H9 (cell line): Measurements from ENCODE around the gene CDH16. TPM values are rescaled to one million over a fixed set of nuclear protein-coding genes. Genes with fewer than 3 reads are reported as not detected.

Source experiments
- DNase-seq: peaks from one replicate; pipeline ENCODE4 v3.0.0-alpha.2; 2017
- H2AFZ ChIP-seq: one replicate; pipeline ENCODE4 v1.6.1; 2013; ENCODE audit warnings: mild to moderate bottlenecking, low read length, control low read depth, moderate library complexity
- H2AK5ac ChIP-seq: 2 replicates; pipeline ENCODE4 v1.6.1; 2013; ENCODE audit warnings: low read length, control low read depth, mixed read lengths; ENCODE audit not compliant: insufficient read length
- H2BK120ac ChIP-seq: one replicate; pipeline ENCODE4 v1.6.1; 2013; ENCODE audit warnings: low read depth, mild to moderate bottlenecking, low read length, control low read depth, inconsistent platforms; ENCODE audit not compliant: poor library complexity, severe bottlenecking
- H2BK12ac ChIP-seq: 2 replicates; pipeline ENCODE4 v1.6.1; 2013; ENCODE audit warnings: low read length, control low read depth, mixed read lengths, low read depth; ENCODE audit not compliant: insufficient read length
- H2BK15ac ChIP-seq: 2 replicates; pipeline ENCODE4 v1.6.1; 2013; ENCODE audit warnings: low read depth, low read length, control low read depth
- H2BK20ac ChIP-seq: one replicate; pipeline ENCODE4 v1.6.1; 2013; ENCODE audit warnings: low read depth, mild to moderate bottlenecking, low read length, control low read depth, inconsistent platforms; ENCODE audit not compliant: poor library complexity, severe bottlenecking
- H2BK5ac ChIP-seq: 2 replicates; pipeline ENCODE4 v1.6.1; 2013; ENCODE audit warnings: low read length, control low read depth, mixed read lengths; ENCODE audit not compliant: insufficient read length
- H3K14ac ChIP-seq: 2 replicates; pipeline ENCODE4 v1.6.1; 2013; ENCODE audit warnings: low read length, control low read depth; ENCODE audit not compliant: insufficient read depth
- H3K18ac ChIP-seq: 2 replicates; pipeline ENCODE4 v1.6.1; 2013; ENCODE audit warnings: low read depth, mild to moderate bottlenecking, mixed read lengths, low read length, control low read depth; ENCODE audit not compliant: insufficient read length
- H3K23ac ChIP-seq: 2 replicates; pipeline ENCODE4 v1.6.1; 2013; ENCODE audit warnings: low read length, control low read depth, mixed read lengths, low read depth; ENCODE audit not compliant: insufficient read length
- H3K23me2 ChIP-seq: 2 replicates; pipeline ENCODE4 v1.6.1; 2013; ENCODE audit warnings: low read depth, mild to moderate bottlenecking, mixed read lengths, low read length, control low read depth; ENCODE audit not compliant: insufficient read length, poor library complexity, severe bottlenecking
- H3K27ac ChIP-seq: 2 replicates; pipeline ENCODE4 v1.5.1; 2013; ENCODE audit warnings: low read length, control low read depth, mixed read lengths, low read depth; ENCODE audit not compliant: insufficient read length
- H3K27me3 ChIP-seq: 2 replicates; pipeline ENCODE4 v1.6.1; 2013; ENCODE audit warnings: low read length, control low read depth, inconsistent platforms; ENCODE audit not compliant: insufficient read depth
- H3K4ac ChIP-seq: 2 replicates; pipeline ENCODE4 v1.6.1; 2013; ENCODE audit warnings: low read depth, mild to moderate bottlenecking, control low read depth, inconsistent platforms, low read length, moderate library complexity
- H3K4me1 ChIP-seq: 2 replicates; pipeline ENCODE4 v1.6.1; 2013; ENCODE audit warnings: low read length, control low read depth, inconsistent platforms; ENCODE audit not compliant: insufficient read depth
- H3K4me2 ChIP-seq: 2 replicates; pipeline ENCODE4 v1.6.1; 2013; ENCODE audit warnings: low read length, control low read depth, mixed read lengths; ENCODE audit not compliant: insufficient read length, insufficient read depth
- H3K56ac ChIP-seq: 2 replicates; pipeline ENCODE4 v1.6.1; 2013; ENCODE audit warnings: low read depth, mild to moderate bottlenecking, mixed read lengths, low read length, control low read depth; ENCODE audit not compliant: insufficient read length
- H3K79me1 ChIP-seq: 2 replicates; pipeline ENCODE4 v1.6.1; 2013; ENCODE audit warnings: low read depth, mild to moderate bottlenecking, moderate library complexity, low read length, control low read depth, inconsistent platforms; ENCODE audit not compliant: insufficient read depth, poor library complexity, severe bottlenecking
- H3K79me2 ChIP-seq: 2 replicates; pipeline ENCODE4 v1.6.1; 2013; ENCODE audit warnings: low read length, control low read depth, inconsistent platforms; ENCODE audit not compliant: insufficient read depth
- H3K9ac ChIP-seq: 2 replicates; pipeline ENCODE4 v1.6.1; 2013; ENCODE audit warnings: low read length, control low read depth, mixed read lengths; ENCODE audit not compliant: insufficient read length; ENCODE audit errors: extremely low read depth
- H3K9me3 ChIP-seq: one replicate; pipeline ENCODE4 v1.6.1; 2013; ENCODE audit warnings: low read depth, low read length, inconsistent platforms; ENCODE audit not compliant: control insufficient read depth
- H3T11ph ChIP-seq: one replicate; pipeline ENCODE4 v1.6.1; 2013; ENCODE audit warnings: mild to moderate bottlenecking, low read length, control low read depth, inconsistent platforms
- H4K20me1 ChIP-seq: one replicate; pipeline ENCODE4 v1.6.1; 2013; ENCODE audit not compliant: control insufficient read depth, insufficient read length, insufficient read depth
- H4K5ac ChIP-seq: 2 replicates; pipeline ENCODE4 v1.6.1; 2013; ENCODE audit warnings: low read depth, mild to moderate bottlenecking, mixed read lengths, low read length, control low read depth; ENCODE audit not compliant: insufficient read length
- H4K8ac ChIP-seq: replicated peaks from 2 replicates; pipeline ENCODE4 v1.6.1; 2013; ENCODE audit warnings: low read length, control low read depth, mixed read lengths, low read depth; ENCODE audit not compliant: insufficient read length
- H4K91ac ChIP-seq: 2 replicates; pipeline ENCODE4 v1.6.1; 2013; ENCODE audit warnings: low read depth, mild to moderate bottlenecking, moderate library complexity, mixed read lengths, low read length, control low read depth; ENCODE audit not compliant: insufficient read length
- H3K27ac Mint-ChIP-seq, 3 experiments: 2 replicates in 2 of 3; 3 replicates in 1 of 3; pipeline ENCODE4 v1.8.0; 2020 to 2021; ENCODE audit warnings: mixed read lengths in 3 of 3, mild to moderate bottlenecking in 1 of 3, moderate library complexity in 1 of 3
- H3K27me3 Mint-ChIP-seq: 2 replicates; pipeline ENCODE4 v1.8.0; 2021; ENCODE audit warnings: low read depth, mild to moderate bottlenecking, moderate library complexity, mixed read lengths
- H3K36me3 Mint-ChIP-seq, 3 experiments: 2 replicates in 2 of 3; 3 replicates in 1 of 3; pipeline ENCODE4 v1.8.0; 2020 to 2021; ENCODE audit warnings: low read depth in 3 of 3, mixed read lengths in 3 of 3; ENCODE audit not compliant: insufficient read depth in 1 of 3
- H3K4me1 Mint-ChIP-seq, 2 experiments: 2 replicates each; pipeline ENCODE4 v1.8.0; 2020; ENCODE audit warnings: mixed read lengths in 2 of 2
- H3K4me3 Mint-ChIP-seq, 2 experiments: 2 replicates in 1 of 2; 3 replicates in 1 of 2; pipeline ENCODE4 v1.8.0; 2020 to 2021; ENCODE audit warnings: mild to moderate bottlenecking in 2 of 2, mixed read lengths in 2 of 2, moderate library complexity in 1 of 2
- H3K9me3 Mint-ChIP-seq, 2 experiments: 2 replicates in 1 of 2; 3 replicates in 1 of 2; pipeline ENCODE4 v1.8.0; 2020; ENCODE audit warnings: mild to moderate bottlenecking in 2 of 2, mixed read lengths in 2 of 2, moderate library complexity in 1 of 2
- CTCF ChIP-seq: fragments of 200-600 bp; sonication (generic); conservative IDR thresholded peaks from 3 replicates; pipeline ENCODE4 v1.8.0; 2021; ENCODE audit warnings: antibody characterized with exemption, mild to moderate bottlenecking
- WGBS: extraction: QIAGEN DNeasy Blood & Tissue Kit; methylation state at CpG from one replicate; pipeline ENCODE4 v1.1.7; 2013; ENCODE audit warnings: missing lambda C conversion rate, low lambda C conversion rate, mixed read lengths; ENCODE audit not compliant: insufficient read length; ENCODE audit errors: extremely low coverage; 5-methylcytosine and 5-hydroxymethylcytosine counted together
- total RNA-seq: library from RNA; stranded (reverse); gene quantifications from 2 replicates; pipeline ENCODE4 v1.2.1, GENCODE V29; 2021

CDH16 gene
- total RNA-seq, 1 experiment from 2014 or later, result not detected

GRCh38 chr16:66878067-66878466 lies 40.6 kb downstream of the CDH16 start:
- Histone ChIP-seq H3K56ac (no peak overlapping the region), H3K23ac (no peak overlapping the region), H2BK120ac (no peak overlapping the region), H4K8ac (no peak overlapping the region), H2BK12ac (no peak overlapping the region), H3K9ac (no peak overlapping the region), H3K9me3 (no peaks in the 10 kb centered on the region), H3K18ac (no peak overlapping the region), H2AK5ac (no peak overlapping the region), H4K20me1 (no peaks in the 10 kb centered on the region), H2BK5ac (no peak overlapping the region), H3K27ac (no peak overlapping the region), H3K79me2 (peaks cover 5% of the 10 kb centered on the region; the same call in 1 of the 2 replicates), H3K14ac (no peak overlapping the region), H2BK20ac (no peak overlapping the region), H3K27me3 (no peaks in the 10 kb centered on the region; the same call in 1 of the 2 replicates), H3K4me2 (no peak overlapping the region), H4K91ac (no peak overlapping the region), H3T11ph (no peak overlapping the region), H4K5ac (no peak overlapping the region), H3K23me2 (peaks cover 6% of the 10 kb centered on the region), H2BK15ac (no peak overlapping the region), H3K4ac (no peak overlapping the region), H2AFZ (no peak overlapping the region), H3K4me1 (no peaks in the 10 kb centered on the region; the same call in 1 of the 2 replicates), H3K79me1 (peaks cover 2% of the 10 kb centered on the region)
- Mint-ChIP-seq H3K4me1 (peaks cover 16 to 19% of the 10 kb centered on the region in 2 experiments), H3K27me3 (peaks cover 12% of the 10 kb centered on the region), H3K9me3 (no peaks in the 10 kb centered on the region; a peak in 1 of 5 replicates), H3K36me3 (no peaks in the 10 kb centered on the region), H3K4me3 (no peak overlapping the region), H3K27ac (no peak overlapping the region)
- DNase-seq, result no peak
- no CpG with 5 or more reads among the region's 5 CpGs for WGBS
- no peak for TF ChIP-seq CTCF
